ENCODE data around the gene RNFT2.
"Not testable (repeated sequence)": the region's sequence is repeated elsewhere in the genome, so short reads cannot be mapped to it uniquely, and the experiment has no call there.

Gene RNFT2

GRCh38 chr12:116773276-116773731 is 35.2 kb downstream of the RNFT2 start:
- TF ChIP-seq ZFX (IDR thresholded peaks at IDR 0.05) (no peak), CTCF (conservative IDR thresholded peaks at IDR 0.05) (no peak; the same call in 1 of the 2 replicates)
- peak overlapping the region; percentile 63 for H3K27ac ChIP-seq

GRCh38 chr12:116774020-116774419 is 35.9 kb downstream of the RNFT2 start:
- no peak overlapping the region for H3K27ac ChIP-seq

GRCh38 chr12:116777245-116777644 is 39.1 kb downstream of the RNFT2 start:
- TF ChIP-seq CTCF (conservative IDR thresholded peaks at IDR 0.05), result no peak
- no peak for TF ChIP-seq ZFX (IDR thresholded peaks at IDR 0.05)
- H3K27ac ChIP-seq, result no peak overlapping the region

More at GRCh38 chr12:116774020-116774419, 35.9 kb downstream of the RNFT2 start:
- TF ChIP-seq ZFX (IDR thresholded peaks at IDR 0.05) (no peak), CTCF (conservative IDR thresholded peaks at IDR 0.05) (no peak)

- no peak overlapping the region for H3K27ac ChIP-seq
- no peak for TF ChIP-seq CTCF (conservative IDR thresholded peaks at IDR 0.05)
- no peak for TF ChIP-seq ZFX (IDR thresholded peaks at IDR 0.05)
Observed at GRCh38 chr12:116779597-116779996, 41.5 kb downstream of the RNFT2 start.

- TF ChIP-seq CTCF (conservative IDR thresholded peaks at IDR 0.05) (no peak), ZFX (IDR thresholded peaks at IDR 0.05) (no peak)
- H3K27ac ChIP-seq, result no peak overlapping the region
Observed at GRCh38 chr12:116780942-116781341, 42.8 kb downstream of the RNFT2 start.

- TF ChIP-seq ZFX (IDR thresholded peaks at IDR 0.05) (no peak), CTCF (conservative IDR thresholded peaks at IDR 0.05) (no peak)
- no peak overlapping the region for H3K27ac ChIP-seq
Observed at GRCh38 chr12:116783525-116784237, 45.6 kb downstream of the RNFT2 start.

GRCh38 chr12:116784238-116784612 is 46.1 kb downstream of the RNFT2 start:
- H3K27ac ChIP-seq, result no peak overlapping the region
- TF ChIP-seq CTCF (conservative IDR thresholded peaks at IDR 0.05) (no peak), ZFX (IDR thresholded peaks at IDR 0.05) (no peak)

GRCh38 chr12:116789562-116789961 is 51.4 kb downstream of the RNFT2 start:
- H3K27ac ChIP-seq, result not testable (repeated sequence)
